ENCODE measurements around the gene PPIL1.

- TF ChIP-seq CTCF (IDR thresholded peaks at IDR 0.05; ENCODE audit: low read depth, low read length, missing input control) (no peak), GABPA (IDR thresholded peaks at IDR 0.05 in 1 of 2, conservative IDR thresholded peaks at IDR 0.05 in 1 of 2) (no peak), TAF1 (conservative IDR thresholded peaks at IDR 0.05) (no peak), RAD21 (IDR thresholded peaks at IDR 0.05) (no peak), FOXA1 (IDR thresholded peaks at IDR 0.05) (no peak), RXRA (IDR thresholded peaks at IDR 0.05) (no peak), ATF3 (IDR thresholded peaks at IDR 0.05) (no peak), FOXA2 (IDR thresholded peaks at IDR 0.05) (no peak), EGR1 (IDR thresholded peaks at IDR 0.05; ENCODE audit: low read depth in 2 of 2) (no peak), JUND (IDR thresholded peaks at IDR 0.05) (no peak), YY1 (IDR thresholded peaks at IDR 0.05) (no peak), HNF4G (IDR thresholded peaks at IDR 0.05) (no peak)
- TF ChIP-seq, protein P1, sequence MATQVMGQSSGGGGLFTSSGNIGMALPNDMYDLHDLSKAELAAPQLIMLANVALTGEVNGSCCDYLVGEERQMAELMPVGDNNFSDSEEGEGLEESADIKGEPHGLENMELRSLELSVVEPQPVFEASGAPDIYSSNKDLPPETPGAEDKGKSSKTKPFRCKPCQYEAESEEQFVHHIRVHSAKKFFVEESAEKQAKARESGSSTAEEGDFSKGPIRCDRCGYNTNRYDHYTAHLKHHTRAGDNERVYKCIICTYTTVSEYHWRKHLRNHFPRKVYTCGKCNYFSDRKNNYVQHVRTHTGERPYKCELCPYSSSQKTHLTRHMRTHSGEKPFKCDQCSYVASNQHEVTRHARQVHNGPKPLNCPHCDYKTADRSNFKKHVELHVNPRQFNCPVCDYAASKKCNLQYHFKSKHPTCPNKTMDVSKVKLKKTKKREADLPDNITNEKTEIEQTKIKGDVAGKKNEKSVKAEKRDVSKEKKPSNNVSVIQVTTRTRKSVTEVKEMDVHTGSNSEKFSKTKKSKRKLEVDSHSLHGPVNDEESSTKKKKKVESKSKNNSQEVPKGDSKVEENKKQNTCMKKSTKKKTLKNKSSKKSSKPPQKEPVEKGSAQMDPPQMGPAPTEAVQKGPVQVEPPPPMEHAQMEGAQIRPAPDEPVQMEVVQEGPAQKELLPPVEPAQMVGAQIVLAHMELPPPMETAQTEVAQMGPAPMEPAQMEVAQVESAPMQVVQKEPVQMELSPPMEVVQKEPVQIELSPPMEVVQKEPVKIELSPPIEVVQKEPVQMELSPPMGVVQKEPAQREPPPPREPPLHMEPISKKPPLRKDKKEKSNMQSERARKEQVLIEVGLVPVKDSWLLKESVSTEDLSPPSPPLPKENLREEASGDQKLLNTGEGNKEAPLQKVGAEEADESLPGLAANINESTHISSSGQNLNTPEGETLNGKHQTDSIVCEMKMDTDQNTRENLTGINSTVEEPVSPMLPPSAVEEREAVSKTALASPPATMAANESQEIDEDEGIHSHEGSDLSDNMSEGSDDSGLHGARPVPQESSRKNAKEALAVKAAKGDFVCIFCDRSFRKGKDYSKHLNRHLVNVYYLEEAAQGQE (IDR thresholded peaks at IDR 0.05), result no peak
- TF ChIP-seq, protein P2, sequence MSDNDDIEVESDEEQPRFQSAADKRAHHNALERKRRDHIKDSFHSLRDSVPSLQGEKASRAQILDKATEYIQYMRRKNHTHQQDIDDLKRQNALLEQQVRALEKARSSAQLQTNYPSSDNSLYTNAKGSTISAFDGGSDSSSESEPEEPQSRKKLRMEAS (IDR thresholded peaks at IDR 0.05), result no peak
Measured at GRCh38 chr6:36818756-36819155, 55.8 kb downstream of the PPIL1 start.

Measured in liver (tissue), 3 donors.